Prostate gland (tissue), 2 donors: Measurements from ENCODE around the gene EPS15. TPM values are rescaled to one million over a fixed set of nuclear protein-coding genes. Genes with fewer than 3 reads are reported as not detected.
"Not testable (repeated sequence)": the region's sequence is repeated elsewhere in the genome, so short reads cannot be mapped to it uniquely, and the experiment has no call there.

ENCODE experiments used
- DNase-seq: peaks from one replicate; pipeline ENCODE4 v3.0.0-alpha.2; 2019; ENCODE audit warnings: low spot score
- H3K27ac ChIP-seq, 2 donors: fragments of 200-600 bp; sonication (generic); 2 replicates each; pipeline ENCODE4 v1.5.1; 2017 to 2019
- H3K27me3 ChIP-seq: fragments of 200-600 bp; sonication (generic); replicated peaks from 2 replicates; pipeline ENCODE4 v1.5.1; 2019; ENCODE audit not compliant: insufficient read depth
- H3K36me3 ChIP-seq, 2 donors: fragments of 200-600 bp; sonication (generic); 1 replicate in 1 of 2; 2 replicates in 1 of 2; pipeline versions ENCODE4 v1.5.1 to v1.8.1; 2017 to 2019
- H3K4me1 ChIP-seq: fragments of 200-600 bp; sonication (generic); replicated peaks from 2 replicates; pipeline ENCODE4 v1.5.1; 2019
- H3K4me3 ChIP-seq, 2 donors: fragments of 200-600 bp; sonication (generic); 2 replicates each; pipeline ENCODE4 v1.5.1; 2017 to 2019
- H3K9me3 ChIP-seq: fragments of 200-600 bp; sonication (generic); 2 replicates; pipeline ENCODE4 v1.5.1; 2017
- CTCF ChIP-seq, 4 experiments: fragments of 200-600 bp in 2 of 4; fragments of 450-650 bp in 2 of 4; sonication (generic) in 2 of 4; IDR thresholded peaks; 1 replicate in 3 of 4; 2 replicates in 1 of 4; pipeline ENCODE4 v1.5.1; 2016 to 2019; ENCODE audit warnings: antibody characterized with exemption in 4 of 4, mild to moderate bottlenecking in 2 of 4, moderate library complexity in 2 of 4
- POLR2A ChIP-seq: fragments of 450-650 bp; IDR thresholded peaks from one replicate; pipeline ENCODE4 v1.6.1; 2016; ENCODE audit warnings: antibody characterized with exemption, mild to moderate bottlenecking
- POLR2AphosphoS5 ChIP-seq: sonication (generic); formaldehyde crosslinking; IDR thresholded peaks from one replicate; pipeline ENCODE4 v1.6.1; 2017; ENCODE audit warnings: antibody characterized with exemption
- WGBS: methylation state at CpG from one replicate; pipeline ENCODE4 v1.1.5; 2018; 5-methylcytosine and 5-hydroxymethylcytosine counted together
- intact Hi-C: fragments of 100-400 bp; cut with DNase I; formaldehyde crosslinking; loops from one replicate; pipeline ENCODE4 v1.14.2; 2022
- total RNA-seq, 2 donors: library from RNA; depleted of rRNA; stranded (reverse); fragments of >200 nt; gene quantifications; one replicate each; pipeline ENCODE4 v1.1.0, GENCODE V29; 2016

EPS15 gene
- total RNA-seq, 2 donors from 2014 or later: 62.4 to 70.4 TPM

- H3K4me1 ChIP-seq: peaks cover 2% of the 10 kb centered on the region
- TF ChIP-seq POLR2AphosphoS5 (no peak), CTCF (IDR thresholded peaks at IDR 0.05) (no peak), POLR2A (no peak)
Observed at GRCh38 chr1:51512606-51513005, 6.5 kb downstream of the EPS15 start.

GRCh38 chr1:51512120-51512519 is 6.9 kb downstream of the EPS15 start:
- DNase-seq: no peak
- TF ChIP-seq CTCF (IDR thresholded peaks at IDR 0.05) (no peak), POLR2A (no peak), POLR2AphosphoS5 (no peak)
- Histone ChIP-seq H3K4me1 (peaks cover 2% of the 10 kb centered on the region), H3K27me3 (no peaks in the 10 kb centered on the region), H3K36me3 (no peaks in the 10 kb centered on the region), H3K27ac (no peak overlapping the region), H3K4me3 (no peak overlapping the region), H3K9me3 (no peaks in the 10 kb centered on the region)
- intact Hi-C loops: no loop called here

More at GRCh38 chr1:51512606-51513005, 6.5 kb downstream of the EPS15 start:
- WGBS: 95% methylated on average over 1 of the region's 1 CpG
- Histone ChIP-seq H3K4me3 (no peak overlapping the region), H3K36me3 (no peaks in the 10 kb centered on the region), H3K27ac (no peak overlapping the region), H3K9me3 (no peaks in the 10 kb centered on the region), H3K27me3 (no peaks in the 10 kb centered on the region)
- intact Hi-C loops: no loop called here
- no peak for DNase-seq

- H3K4me1 ChIP-seq: peaks cover 2% of the 10 kb centered on the region
- intact Hi-C loops: no loop called here
- DNase-seq: no peak
- no peaks in the 10 kb centered on the region for H3K27me3 ChIP-seq
- WGBS: 58% methylated on average over 2 of the region's 2 CpGs
- H3K9me3 ChIP-seq: no peaks in the 10 kb centered on the region
- H3K4me3 ChIP-seq: no peak overlapping the region
- TF ChIP-seq CTCF (IDR thresholded peaks at IDR 0.05) (no peak), POLR2AphosphoS5 (no peak), POLR2A (no peak)
- H3K27ac ChIP-seq: no peak overlapping the region
- no peaks in the 10 kb centered on the region for H3K36me3 ChIP-seq
Observed at GRCh38 chr1:51509773-51510172, 9.3 kb downstream of the EPS15 start.

- H3K4me3 ChIP-seq: no peak overlapping the region
- DNase-seq: no peak
- H3K4me1 ChIP-seq: no peaks in the 10 kb centered on the region
- no peaks in the 10 kb centered on the region for H3K36me3 ChIP-seq
- no peak for TF ChIP-seq CTCF (IDR thresholded peaks at IDR 0.05)
- TF ChIP-seq POLR2AphosphoS5: peak; percentile 27
- no peaks in the 10 kb centered on the region for H3K9me3 ChIP-seq
- WGBS: 21% methylated on average over 3 of the region's 3 CpGs
- no peaks in the 10 kb centered on the region for H3K27me3 ChIP-seq
- intact Hi-C loops: no loop called here
- no peak overlapping the region for H3K27ac ChIP-seq
Observed at GRCh38 chr1:51506537-51506936, 12.5 kb downstream of the EPS15 start.

- Histone ChIP-seq H3K27ac (no peak overlapping the region), H3K9me3 (no peaks in the 10 kb centered on the region), H3K4me1 (no peaks in the 10 kb centered on the region), H3K27me3 (no peaks in the 10 kb centered on the region), H3K36me3 (no peaks in the 10 kb centered on the region), H3K4me3 (no peak overlapping the region)
- DNase-seq: no peak
- 95% methylated on average over 11 of the region's 11 CpGs for WGBS
- intact Hi-C loops: no loop called here
- TF ChIP-seq POLR2A: no peak
- no peak for TF ChIP-seq CTCF (IDR thresholded peaks at IDR 0.05)
- no peak for TF ChIP-seq POLR2AphosphoS5
Observed at GRCh38 chr1:51504806-51505525, 14.1 kb downstream of the EPS15 start.

- H3K4me1 ChIP-seq, H3K27ac ChIP-seq: not testable (repeated sequence)
- 94% methylated on average over 8 of the region's 8 CpGs for WGBS
Observed at GRCh38 chr1:51501218-51501630, 17.8 kb downstream of the EPS15 start.

More at GRCh38 chr1:51501218-51501630, 17.8 kb downstream of the EPS15 start:
- H3K27me3 ChIP-seq, DNase-seq, H3K36me3 ChIP-seq, intact Hi-C loops, H3K4me3 ChIP-seq, H3K9me3 ChIP-seq: not testable (repeated sequence)
